Amniotic epithelial cell (primary cell): Measurements from ENCODE around the gene RRN3.
"Not testable (repeated sequence)": the region's sequence is repeated elsewhere in the genome, so short reads cannot be mapped to it uniquely, and the experiment has no call there.

Experiments
- DNase-seq: peaks from one replicate; pipeline ENCODE4 v3.0.0-alpha.2; 2010; ENCODE audit warnings: low read depth

RRN3 gene

DNA sequence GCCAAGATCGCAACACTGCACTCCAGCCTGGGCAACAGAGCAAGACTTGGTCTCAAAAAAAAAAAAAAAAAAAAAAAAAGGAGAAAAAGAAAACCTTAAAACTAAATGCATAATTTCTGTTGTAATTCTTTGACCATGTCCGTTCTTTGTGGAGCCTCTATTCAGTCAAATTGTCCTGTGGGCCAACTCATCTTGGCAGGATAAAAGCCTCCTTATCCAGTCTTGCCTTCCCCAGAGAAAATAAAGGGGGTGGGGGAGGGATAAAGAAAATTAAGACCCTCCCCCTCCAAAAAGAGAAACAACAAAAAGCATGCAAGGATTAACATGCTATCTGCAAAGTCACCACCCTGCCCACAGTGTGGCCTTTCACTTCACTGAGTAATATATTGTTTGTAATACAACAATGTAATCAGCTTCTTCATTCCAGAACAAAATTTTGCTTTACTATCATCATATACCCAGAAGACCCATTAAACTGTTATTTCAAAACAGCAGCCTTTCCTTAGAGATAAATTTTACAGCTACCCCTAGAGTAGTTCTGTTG, 5.4 kb upstream of the RRN3 start:
- DNase-seq: not testable (repeated sequence)

DNA sequence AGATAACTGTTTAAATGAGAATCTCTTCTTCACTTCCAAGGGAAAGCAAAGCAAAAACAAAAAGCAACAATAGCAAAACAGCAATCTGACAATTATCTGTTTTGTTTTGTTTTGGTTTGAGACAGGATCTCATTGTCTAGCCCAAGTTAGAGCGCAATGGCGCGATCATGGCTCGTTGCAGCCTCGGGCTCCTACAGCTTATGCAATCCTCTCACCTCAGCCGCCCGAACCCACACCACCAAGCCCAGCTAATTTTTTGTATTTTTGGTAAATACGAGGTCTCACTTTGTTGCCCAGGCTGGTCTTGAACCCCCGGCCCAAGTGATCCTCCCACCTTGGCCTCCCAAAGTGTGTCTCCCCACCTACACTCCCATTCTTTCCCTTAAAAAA, 2.5 kb upstream of the RRN3 start:
- DNase-seq: peak; percentile 8

DNA sequence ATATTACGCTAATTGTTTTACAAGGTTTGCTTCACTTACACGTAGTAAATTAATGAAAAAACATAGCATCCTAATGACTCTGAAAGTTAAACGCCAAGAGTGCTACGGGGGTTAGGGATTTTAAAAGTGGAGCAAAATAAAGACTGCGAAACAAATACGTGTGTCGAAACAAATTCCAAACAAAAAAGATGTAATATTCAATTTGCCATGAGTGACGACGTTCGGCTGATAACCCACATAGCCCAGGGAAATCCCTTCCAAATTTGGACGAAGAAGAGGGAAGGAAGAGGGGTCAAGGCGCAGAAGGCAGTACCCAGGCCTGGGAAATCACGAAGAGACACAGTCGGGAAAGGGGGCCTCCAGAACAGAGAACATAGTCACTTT, 509 bp downstream of the RRN3 start:
- not testable (repeated sequence) for DNase-seq

DNA sequence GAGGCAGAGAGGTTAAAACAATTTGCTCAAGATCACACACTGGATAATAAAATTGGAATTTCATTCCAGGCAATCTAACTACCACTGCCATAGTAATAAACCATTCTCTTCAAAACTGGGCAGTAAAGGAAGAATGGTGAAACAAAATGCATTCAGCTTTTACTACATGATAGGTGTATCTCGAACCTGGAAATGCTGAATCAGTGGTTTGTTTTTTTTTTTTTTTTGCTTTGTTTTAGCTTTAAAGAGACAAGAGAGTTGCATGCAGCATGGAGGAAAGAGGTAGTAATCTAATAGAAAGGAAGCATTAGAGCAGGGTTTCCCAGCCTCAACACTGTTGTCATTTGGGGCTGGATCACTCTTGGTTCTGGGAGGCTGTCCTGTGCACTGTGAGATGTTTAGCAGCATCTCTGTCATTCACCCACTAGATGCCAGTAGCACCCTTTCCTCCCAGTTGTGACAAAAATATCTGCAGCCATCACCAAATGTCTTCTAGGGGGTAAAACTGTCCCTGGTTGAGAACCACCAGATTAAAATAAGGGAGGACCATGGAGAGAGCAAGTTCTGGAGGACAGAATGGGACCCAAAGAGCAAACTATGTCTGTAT, 3.3 kb downstream of the RRN3 start:
- DNase-seq: not testable (repeated sequence)

DNA sequence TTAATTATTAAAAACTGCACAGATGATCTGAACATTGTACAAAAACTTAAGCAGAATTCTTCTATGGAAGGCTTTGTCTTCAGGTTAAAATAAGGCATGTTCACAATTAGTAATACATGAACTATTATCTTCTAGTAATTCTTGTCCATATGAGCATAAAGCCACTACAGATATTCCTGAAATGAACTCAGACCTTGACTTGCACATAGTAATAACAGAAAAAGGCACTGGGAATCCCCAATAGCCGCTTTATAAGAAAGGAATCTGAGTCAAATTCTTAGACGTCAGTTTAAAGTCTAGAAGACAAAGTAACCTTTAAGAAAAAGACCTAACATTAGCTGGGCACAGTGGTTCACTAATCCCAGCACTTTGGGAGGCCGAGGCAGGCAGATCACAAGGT, 11.3 kb downstream of the RRN3 start:
- DNase-seq: not testable (repeated sequence)

DNA sequence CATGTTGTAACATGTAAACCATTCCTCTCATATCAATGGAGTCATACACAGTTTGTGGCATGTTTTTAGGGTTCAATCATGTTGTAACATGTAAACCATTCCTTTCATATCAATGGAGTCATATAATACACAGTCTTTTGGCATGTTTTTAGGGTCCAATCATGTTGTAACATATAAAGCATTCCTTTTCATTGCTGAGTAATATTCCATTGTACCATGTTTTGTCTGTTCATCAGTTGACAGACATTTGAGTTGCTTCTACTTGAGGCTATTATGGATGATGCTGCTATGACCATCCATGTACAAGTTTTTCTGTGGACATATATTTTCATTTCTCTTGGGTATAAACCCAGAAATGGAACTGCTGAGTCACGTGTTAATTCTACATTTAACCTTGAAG, 13.2 kb downstream of the RRN3 start:
- DNase-seq: not testable (repeated sequence)

DNA sequence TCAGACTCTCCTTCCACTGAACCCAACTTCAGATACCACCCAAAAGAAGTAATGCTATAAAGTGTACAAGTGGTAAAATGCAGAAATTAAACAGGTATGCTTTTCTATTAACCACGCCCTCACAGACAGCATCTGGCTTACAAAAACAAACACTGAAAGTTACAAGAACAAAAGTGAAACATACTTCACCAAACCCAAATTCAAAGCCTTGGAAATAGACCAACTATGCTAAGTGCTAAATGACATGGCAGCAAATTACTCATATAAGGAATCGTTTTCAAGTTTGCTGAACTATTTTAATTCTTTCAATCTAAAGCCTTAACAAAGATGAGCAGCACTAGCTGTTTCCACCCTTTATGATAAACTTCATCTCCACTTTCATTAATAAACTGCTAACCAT, 17.9 kb downstream of the RRN3 start:
- DNase-seq: not testable (repeated sequence)

DNA sequence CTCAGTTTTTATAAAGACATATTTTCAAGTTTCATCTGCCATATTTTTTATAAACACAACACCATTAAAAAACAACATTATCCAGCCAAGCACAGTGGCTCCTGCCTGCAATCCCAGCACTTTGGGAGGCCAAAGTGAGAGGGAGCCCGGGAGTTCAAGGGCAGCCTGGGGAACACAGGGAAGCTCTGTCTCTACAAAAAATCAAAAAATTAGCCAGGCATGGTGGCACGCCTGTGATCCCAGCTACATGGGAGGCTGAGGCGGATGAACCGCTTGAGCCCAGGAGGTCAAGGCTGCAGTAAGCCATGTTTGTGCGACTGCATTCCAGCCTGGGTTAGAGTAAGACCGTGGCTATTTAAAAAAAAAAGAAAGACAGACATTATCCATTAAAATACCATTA, 21.0 kb downstream of the RRN3 start:
- DNase-seq: no peak

DNA sequence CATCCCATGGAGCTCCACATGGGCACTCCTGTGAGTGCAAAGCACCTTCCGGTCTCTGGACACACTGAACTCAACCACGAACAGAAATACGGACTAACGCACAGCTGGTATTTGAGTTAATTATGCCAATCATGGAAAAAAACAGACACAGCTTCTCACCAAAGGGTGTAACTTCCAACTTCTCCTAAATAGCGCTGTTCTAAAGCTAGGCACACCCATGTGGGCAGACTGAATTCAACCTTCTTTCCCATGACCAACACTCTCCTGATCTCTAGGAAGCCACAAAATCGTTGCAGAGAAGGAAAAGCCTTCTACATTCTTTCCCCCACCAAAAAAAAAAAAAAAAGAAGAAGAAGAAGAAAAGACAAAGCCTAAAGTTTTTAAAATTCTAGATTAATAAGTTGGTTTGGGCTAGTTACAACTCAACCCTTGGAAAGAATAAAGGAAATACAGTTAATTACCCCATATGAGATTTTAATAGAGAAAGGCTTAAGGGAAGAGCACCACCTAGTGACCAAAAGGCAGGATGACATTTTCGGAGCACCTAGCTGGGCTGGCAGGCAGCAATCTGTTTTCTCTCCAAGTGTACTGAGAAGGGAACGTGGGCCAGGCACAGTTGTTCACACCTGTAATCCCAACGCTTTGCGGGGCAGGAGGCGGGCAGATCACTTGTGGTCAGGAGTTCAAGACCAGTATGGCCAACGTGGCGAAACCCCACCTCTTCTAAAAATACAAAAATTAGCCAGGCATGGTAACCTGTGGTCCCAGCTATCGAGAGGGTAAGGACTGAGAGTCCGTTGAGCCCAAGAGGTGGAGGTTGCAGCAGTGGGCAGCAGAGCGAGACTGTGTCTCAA, 21.9 kb downstream of the RRN3 start:
- not testable (repeated sequence) for DNase-seq

DNA sequence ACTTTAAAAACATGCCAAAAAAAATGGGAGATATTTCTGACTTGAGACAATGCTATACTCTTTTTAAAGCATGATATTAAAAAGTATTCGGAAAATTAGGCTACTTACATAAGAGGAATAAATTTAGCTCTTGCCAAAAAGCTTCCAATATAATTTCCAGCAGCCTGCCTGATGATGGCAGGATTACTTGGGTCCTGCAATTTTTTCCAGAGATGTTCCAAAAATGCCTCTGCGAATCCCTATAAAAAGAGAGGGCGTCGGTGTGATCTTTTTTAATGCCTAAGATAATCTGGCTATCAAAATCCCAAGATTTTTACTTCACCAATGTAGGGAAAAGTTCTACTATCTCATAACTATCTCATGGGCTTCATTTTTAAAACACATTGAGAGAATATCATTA, 23.1 kb downstream of the RRN3 start:
- not testable (repeated sequence) for DNase-seq

DNA sequence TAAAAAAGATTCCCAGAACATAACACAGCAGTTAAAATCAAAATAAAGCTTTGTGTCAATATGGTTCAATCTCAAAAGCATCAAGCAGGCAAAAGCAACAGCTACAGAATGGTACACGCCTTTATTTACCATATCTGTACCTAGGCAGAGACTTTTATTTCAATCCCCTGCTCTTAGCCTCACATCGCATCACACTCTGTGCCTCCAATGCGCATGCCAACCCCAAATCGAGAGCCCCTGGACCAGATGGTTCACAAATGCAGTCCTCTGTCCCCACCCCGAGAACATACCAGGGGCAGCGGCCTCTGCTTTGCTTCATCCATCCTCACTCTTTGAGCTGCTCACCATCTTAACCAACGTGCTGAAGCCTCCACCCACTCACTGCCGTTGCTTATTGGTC, 27.4 kb downstream of the RRN3 start:
- DNase-seq: not testable (repeated sequence)

DNA sequence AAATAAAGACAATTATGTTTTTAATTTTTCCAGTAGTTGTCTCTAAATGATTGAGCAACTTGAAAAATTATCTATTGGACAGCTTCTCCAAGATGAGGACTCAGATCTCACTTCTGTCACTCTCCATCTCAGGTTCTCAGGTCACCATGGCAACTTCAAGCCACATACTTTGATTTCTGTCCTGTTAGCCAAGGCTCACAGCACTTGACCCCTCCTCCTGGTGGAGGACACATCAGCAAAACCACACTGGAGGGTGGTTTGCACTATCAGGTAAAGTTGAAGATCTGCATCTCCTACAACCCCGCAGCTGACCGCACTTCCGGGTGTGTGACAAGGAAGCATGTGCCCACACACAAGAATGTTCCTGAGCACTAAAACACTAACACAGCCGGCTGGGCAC, 28.1 kb downstream of the RRN3 start:
- not testable (repeated sequence) for DNase-seq

DNA sequence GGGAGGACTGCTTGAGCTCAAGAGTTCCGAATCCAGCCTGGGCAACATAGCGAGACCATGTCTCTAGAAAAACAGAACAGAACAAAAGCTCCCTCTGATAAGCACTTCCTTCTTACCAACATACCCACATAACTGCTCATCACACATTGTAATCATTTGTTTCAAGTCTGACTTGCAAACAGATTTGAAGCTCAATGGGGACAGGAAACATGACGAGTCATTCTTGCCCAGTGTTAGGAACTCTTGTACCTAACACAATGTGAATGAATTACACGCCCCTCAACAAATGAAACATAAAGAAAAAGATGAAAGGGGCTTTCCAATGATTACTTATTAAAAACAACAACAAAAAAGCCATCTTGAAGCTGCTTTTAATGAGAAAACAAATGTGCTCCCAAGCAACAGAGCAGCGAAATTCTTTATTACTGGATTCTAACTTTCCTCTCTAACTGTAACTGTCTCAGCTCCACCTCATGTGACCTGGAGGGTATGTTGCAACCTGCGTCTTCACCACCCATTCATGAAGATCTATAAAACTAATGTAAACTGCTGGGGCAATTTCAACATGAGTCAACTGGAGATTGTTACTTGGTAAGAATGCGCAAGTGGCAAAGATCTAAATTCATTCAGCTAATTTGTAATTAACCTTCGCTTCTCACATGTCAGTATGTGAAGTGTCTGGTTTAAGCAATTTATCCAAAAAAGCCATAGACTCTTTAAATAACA, 31.8 kb downstream of the RRN3 start:
- DNase-seq: peak; percentile 61

DNA sequence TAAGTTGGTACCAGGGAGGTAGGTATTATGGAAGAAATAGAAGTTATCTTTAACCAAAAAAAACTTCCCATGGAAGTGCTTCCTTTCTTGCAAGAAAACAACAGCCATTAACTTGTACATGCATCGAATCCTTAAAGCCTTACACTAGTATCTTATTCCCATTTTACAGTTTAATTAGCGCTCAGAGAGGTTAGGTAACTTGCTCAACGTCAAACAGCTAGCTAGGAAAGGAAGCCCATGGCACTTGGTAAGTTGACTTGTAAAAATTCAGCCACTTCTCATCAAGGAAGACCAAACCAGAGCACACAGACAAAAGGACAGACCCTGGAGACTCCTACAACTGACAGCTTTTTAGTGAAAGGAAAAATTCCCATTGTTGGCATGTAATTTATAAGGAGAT, 34.7 kb downstream of the RRN3 start:
- DNase-seq: no peak

DNA sequence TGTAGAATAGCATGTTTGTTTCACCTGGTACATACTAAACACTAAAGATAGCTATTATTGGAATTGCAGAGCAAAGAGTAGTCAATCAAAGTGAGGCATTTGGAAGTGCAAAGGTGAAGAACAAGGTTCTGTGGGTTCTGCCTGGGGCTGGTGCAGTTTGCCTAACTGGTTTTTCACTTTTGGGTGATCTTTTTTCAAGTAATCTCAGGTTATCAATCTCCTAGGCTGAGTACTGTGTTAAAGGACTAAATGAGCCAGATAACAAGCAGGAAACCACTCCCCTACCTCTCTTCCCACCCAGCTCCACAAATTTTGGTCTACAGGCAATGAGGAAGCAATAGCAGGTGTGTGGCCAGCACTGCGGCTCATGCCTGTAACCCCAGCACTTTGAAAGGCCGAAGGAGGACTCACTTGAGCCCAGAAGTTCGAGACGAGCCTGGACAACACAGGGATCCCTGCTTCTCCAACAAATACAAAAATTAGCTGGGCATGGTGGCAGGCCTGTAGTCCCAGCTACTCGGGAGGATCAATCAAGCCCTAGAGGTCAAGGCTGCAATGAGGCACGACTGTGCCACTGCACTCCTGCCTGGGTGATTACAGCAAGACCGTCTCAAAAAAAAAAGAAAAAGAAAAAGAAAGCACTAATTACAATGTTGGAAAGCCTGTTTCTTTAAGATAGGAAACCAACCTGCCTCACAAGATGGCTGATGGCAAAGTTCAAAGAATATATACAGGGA, 36.2 kb downstream of the RRN3 start:
- no peak for DNase-seq

DNA sequence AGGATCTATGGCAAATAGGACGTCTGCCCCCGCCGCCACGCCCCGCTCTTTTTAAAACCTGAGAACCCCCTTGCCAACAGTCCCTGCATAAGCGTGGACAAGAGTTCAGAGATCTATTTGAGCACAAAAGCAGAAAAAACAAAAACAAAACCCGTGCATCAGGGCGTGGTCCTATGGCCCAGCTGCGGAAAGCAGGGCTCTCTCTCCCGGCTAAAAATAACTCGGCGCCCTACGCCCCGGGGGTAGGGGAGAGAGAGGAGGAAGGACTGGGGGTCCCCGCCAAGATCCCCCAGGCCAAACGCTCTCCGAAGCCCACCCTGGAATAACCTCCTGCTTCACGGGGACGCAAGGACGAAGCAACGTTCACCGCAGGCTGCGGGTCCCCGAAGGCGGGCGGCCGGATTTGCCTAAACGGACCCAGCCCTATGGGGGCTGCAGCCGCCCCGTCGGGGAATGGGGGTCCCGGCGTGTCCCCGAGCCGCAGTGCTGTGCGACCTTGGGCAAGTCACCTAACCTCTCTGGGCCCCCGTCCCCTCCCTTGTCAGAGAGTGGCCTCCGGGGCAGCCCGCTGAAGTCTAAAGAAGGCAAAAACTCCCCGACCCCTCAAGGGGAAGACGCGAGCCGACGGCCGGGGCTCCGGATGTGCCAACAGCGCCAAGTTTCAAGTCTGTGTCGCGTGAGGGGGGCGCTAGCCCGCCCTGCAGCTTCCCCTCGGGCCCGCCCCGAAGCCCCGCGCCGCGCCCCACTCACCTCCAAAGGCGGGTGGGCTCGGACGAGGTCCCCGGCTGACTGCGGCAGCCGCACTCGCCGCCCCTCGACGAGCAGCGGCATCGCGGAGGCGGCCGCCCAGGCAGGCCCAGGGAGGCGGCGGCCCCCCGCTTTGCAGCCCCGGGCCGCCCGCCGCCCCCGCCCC, 38.7 kb downstream of the RRN3 start:
- no peak for DNase-seq

DNA sequence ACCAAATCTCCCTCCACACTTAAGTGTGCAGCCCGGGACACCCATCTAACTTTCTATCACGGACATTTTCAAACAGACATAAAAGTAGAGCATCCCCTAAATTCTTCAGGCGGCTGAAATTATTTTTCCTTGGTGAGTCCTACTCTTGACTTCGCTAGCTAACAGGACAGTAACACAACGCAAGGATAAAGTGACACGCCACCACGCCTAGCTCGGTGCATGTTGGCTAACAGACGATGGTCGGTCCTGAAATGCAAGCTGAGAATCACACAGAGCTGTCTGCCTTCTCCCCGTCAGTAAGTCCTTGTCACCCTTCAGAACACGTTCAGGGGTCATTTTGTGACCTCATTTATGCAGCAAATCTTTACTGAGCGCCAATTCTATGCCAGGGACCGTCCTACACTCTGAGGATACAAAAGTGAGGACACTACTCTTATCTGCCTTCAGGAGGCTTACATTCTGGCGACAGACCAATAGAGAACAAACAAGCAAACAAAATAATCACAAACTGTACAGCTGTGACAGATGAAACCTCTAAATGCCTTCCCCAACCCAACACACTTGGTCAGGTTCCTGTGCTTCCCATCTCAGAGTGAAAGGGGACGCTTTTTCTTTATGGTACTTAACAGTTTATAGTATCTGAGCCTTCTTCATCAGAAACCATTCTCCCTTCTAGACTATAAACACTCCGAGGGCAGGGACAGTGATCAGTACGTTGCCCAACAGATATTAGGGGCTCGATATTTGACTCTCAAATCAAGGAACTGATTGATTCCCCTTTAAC, 39.5 kb downstream of the RRN3 start:
- DNase-seq: no peak

DNA sequence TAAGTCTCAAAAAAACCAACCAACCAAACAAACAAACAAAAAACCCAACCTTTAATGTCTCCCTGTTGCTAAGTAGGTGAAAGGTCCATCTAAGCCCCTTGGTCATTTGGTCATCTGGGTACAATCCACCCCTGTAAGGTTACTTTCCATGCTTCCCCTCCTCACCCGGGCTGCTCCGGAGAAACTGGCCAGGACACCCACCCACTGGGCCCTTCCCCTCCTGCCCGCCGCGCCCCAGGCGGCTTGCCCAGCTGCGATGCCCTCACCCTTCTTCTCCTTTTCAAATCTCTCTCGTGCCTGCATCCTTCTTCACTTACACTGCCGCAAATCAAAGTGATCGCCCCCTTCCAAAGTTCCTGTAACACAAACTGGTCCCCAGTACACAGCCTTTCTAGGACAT, 40.2 kb downstream of the RRN3 start:
- no peak for DNase-seq

DNA sequence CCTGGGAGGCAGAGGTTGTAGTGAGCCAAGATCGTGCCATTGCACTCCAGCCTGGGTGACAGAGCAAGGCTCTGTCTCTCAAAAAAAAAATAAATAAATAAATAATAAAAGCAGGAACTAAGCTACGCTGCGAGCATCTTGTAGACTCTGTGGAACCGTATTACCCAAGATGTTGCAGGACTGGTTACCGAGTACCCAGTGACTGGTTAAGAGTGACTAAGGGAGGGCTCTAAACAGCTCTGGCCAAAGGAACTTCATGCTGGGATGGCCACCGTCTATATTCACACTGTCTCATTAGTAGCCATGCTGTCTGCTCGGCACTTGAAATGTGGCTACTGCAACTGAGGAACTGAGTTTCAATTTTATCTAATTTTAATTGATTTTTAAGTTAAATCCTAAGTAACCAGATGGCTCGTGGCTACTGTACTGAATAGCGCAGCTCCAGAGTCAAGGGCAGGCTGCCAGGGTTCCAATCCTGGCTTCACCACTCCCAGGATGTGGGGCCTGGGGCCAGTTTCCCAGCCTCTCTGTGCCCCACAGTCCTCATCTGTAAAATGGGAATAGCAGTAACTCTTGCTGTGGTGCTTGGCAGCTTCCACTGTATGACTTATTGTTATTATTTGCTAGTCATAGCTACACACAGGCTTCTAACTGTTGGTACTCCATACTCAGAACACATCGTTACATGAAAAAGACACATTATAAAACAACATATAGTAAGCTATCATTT, 41.2 kb downstream of the RRN3 start:
- no peak for DNase-seq
